Measurements from ENCODE around the gene TRAPPC2L.

GRCh38 chr16:88881007-88881615 lies 24.2 kb downstream of the TRAPPC2L start:
- TF ChIP-seq CTCF (conservative IDR thresholded peaks at IDR 0.05) = no peak
- TF ChIP-seq EZH2 (IDR thresholded peaks at IDR 0.05; ENCODE audit: low read depth) = no peak
